Putamen (tissue), 1 donor: ENCODE measurements around the gene FOXM1.

Experiments used
- DNase-seq: peaks from one replicate; pipeline ENCODE4 v3.0.0-alpha.2; 2016; ENCODE audit warnings: low spot score

FOXM1 gene

GRCh38 chr12:2836574-2836973, 40.4 kb downstream of the FOXM1 start:
- DNase-seq: no peak

- no peak for DNase-seq
These were observed 41.1 kb downstream of the FOXM1 start for GRCh38 chr12:2835691-2836403.

DNA sequence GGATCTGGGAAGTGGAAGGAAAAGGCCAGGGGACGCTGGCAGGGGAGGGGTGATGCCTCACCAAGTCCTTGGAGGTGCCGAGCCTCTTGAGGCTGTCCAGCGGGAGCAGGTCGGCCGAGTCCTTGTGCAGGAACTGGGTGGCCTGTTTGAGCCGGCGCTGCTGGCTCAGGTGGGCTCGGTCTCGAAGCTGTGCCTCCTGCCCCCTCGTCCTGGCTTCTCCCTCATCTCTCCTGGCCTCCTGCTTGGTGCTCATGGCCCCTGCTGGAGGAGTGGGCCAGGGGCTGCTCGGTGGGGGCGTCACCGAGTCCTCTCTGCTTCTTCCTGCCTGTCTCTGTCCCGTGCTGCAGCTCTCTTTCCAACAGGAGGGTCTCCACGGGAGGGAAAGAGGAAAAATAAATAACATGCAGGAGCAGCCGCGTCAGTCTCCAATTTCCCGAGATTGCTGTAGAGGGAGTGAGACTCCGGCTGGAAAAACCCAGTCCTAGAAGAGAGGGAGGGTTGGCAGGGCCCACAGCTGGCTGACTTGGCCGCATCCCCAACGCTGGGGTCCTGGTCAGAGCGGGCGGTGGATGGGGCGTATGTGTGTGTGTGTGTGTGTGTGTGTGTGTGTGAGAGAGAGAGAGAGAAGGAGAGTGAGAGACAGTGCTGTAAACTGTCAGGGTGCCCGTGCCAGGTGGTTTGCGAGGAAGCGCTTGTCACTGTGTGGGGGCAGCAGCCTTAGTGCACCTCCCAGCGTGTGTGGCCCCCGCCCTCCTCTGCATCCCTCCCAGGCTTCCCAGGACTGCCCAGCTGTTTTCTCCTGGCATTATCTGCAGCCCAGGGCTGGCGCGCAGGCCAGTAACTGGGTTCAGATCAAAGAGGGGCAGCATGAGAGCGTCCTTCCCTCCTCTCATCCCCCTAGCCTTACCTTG, 42.1 kb downstream of the FOXM1 start, which contains the start of gene NRIP2:
TSS of gene NRIP2 (minus strand) at position 455 of the 911 bp plus-strand sequence. CDS start at position 403, 52 bp downstream.
- peak; percentile 72 for DNase-seq

- no peak for DNase-seq
These were observed 43.2 kb downstream of the FOXM1 start for GRCh38 chr12:2833810-2834209.

- no peak for DNase-seq
These were observed 43.6 kb downstream of the FOXM1 start for GRCh38 chr12:2833327-2833726.

DNA sequence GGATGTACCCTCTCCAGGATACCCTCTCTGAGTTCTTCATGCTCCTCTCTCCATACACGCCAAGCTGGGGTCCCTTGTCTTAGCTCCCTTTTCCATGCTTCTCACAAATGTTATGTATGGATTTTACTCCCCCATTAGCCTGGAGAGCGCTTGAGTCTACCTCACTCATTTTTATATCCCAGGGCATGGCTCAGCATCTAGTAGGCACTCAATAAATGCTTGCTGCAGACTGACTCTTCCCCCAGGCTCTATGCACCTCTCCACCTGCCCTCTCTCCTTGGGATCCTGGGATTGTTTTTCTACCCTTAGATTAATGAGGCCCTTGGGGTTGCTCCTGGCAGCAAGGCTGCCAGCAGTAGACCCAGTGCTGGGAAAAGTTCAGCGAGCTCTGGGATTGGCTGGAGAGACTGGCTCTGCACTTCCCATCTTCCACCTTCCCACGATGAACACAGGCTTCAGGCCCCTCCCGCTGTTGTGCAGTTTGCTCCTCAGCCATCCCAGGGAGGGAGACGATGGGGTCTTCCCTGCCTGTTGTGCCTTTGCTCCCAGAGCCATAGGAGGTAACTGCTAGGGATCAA, 44.3 kb downstream of the FOXM1 start:
- DNase-seq: no peak

- no peak for DNase-seq
These were observed 47.7 kb downstream of the FOXM1 start for GRCh38 chr12:2829275-2829674.

DNA sequence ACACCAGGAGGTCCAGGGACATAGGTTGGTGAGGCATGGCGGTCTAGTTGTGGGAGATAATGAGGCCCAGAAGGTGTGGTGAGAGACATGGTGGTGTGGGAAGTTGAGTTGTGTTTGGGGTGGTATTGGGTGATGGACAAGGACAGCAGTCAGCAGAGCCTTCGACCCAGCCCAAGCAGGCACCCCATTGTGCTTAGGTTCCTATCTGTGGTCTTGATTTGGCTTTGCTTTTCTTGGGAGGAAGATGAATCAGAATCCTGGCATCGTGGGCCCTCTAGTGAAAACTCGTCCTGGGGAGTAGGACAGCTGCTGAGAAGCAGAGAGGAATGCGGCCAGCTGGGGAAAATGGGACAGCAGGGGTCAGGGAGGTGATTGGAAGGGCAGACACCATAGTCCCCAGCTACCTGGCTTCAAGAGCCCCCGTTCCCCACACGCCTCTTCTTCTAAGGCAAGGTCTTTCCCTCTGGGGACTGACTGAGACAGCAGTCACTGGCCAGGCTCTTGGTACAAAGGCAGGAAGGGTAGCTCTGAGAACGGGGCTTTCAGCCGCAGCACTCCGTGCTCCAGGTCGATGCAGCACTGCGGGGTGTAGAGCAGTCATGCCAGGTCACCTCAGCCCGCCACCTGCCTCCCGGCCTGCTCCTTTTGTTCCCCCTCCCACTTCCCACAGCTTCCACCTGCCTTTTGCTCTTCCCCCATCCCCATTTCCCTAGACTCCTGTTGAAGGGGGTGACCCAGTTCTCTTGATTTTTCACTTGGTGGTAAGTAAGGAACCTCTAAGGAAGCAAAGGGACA, 50.1 kb downstream of the FOXM1 start:
- DNase-seq: no peak

DNA sequence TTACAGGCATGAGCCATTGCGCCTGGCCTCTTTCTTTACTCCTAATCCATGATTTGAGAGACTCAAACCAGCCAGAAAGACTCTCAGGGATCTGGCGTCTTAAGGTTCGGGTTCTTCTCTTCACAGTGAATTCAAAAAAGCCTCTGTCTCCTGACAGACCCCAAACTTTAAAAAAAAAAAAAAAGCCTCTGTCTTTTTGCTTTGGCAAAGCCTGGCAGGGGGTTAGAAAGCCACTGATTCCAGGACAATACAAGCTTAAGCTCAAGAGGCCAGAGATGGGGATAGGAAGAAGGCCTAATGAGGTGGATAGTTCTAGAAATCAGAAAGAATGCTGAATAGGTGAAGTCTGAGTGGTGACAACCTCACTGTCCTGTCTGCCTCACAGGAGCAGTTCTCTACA, 50.9 kb downstream of the FOXM1 start:
- no peak for DNase-seq

- DNase-seq: peak; percentile 24
These were observed 51.8 kb downstream of the FOXM1 start for GRCh38 chr12:2825132-2825531.

GRCh38 chr12:2824541-2824940, 52.4 kb downstream of the FOXM1 start:
- DNase-seq: no peak

DNA sequence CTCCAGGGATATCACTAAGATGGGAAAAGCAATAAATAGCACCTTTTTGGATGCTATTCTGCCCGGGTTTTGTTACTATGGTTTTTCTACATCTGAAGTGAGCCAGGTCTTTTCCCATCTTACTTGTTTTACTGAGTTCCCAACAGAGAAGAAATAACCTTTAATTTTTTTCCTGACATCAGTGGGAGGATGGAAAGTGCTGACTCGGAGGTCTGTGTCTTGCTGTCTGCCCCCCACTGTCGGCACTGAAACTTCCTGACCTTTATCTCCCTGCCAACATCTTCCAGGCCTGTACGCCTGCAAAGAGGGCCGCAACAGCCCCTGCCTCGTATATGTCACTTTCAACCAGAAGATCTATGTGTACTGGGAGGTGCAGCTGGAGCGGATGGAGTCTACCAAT, 53.5 kb downstream of the FOXM1 start:
- no peak for DNase-seq

- no peak for DNase-seq
These were observed 56.5 kb downstream of the FOXM1 start for GRCh38 chr12:2820432-2820831.

- DNase-seq: no peak
These were observed 57.2 kb downstream of the FOXM1 start for GRCh38 chr12:2819810-2820209.

DNA sequence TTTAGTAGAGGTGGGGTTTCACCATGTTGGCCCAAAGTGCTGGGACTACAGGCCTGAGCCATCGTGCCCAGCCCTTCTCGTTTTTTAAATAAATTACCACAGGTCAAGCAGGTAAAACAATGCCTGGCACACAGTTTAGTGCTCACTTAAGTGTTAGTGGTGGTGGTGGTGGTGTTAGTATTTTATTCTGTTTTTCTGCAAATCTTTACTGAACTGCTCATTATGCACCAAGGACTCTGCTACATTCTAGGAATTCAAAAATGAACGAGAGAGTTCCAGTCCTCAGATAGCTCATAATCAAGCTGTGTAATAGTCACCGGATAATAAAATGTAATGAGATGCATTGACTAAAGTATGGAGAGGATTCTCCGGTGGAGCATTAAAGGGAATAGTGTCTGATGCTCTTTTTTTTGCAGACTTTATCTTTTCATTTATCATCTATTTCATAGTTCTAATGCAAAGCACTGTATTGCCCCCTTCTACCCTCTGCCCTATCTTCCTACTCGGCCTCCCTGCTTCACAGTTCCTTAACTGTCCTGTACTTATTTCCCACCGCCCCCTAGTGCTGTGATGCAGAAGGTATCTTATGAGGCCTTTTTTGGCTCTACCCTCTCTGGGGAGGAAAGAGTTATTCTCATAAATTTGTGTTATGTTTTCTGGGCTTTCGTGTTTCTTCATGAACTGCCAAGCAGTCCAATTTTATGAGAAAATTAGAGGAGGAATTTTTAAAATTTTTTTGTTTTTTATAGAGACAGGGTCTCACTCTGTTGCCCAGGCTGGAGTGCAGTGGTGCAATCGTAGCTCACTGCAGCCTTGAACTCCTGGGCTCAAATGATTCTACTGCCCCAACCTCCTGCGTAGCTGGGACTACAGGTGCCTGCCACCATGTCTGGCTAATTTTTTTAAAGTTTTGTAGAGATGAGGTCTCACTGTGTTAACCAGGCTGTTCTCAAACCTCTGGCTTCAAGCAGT, 63.5 kb downstream of the FOXM1 start:
- peak; percentile 43 for DNase-seq

GRCh38 chr12:2812290-2813213, 64.4 kb downstream of the FOXM1 start, which contains the start of gene ITFG2:
Gene ITFG2 (plus strand): TSS chr12:2812668. CDS start chr12:2812761, 93 bp downstream.
- peak; percentile 99 for DNase-seq

DNA sequence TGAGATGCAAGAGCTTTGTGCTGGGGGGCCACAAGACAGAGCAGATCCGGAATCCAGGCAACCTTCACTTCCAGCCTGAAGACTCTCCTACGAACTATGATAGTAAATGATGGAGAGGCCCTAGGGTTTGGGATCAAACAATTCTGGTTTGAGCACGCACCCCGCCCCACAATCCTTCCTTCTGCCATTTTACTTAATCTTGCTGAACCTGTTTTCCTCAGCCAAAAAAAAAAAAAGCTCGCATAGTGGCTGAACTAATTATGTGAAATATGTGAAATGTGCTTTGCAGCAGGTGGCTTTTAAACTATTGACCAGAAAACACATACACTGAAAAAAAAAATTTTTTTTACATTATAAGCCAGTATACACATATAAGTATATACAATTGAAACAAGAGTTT, 65.2 kb downstream of the FOXM1 start:
- DNase-seq: no peak
